Activated gamma-delta T cell treated with Interleukin-2 at 50 U/mL for 16 hours (primary cell): ENCODE data around the gene PPP6R2.

Experiments
- DNase-seq: peaks from one replicate; pipeline ENCODE4 v3.0.0-alpha.2; 2020

The PPP6R2 gene

GRCh38 chr22:50489363-50490243, 146.5 kb downstream of the PPP6R2 start:
- no peak for DNase-seq

GRCh38 chr22:50490531-50491308, 147.6 kb downstream of the PPP6R2 start:
- no peak for DNase-seq
